ENCODE results near the gene COL1A1. TPM values are rescaled to one million over a fixed set of nuclear protein-coding genes. Genes with fewer than 3 reads are reported as not detected.

COL1A1 gene
- total RNA-seq, 1 donor from 2014 or later = 15.3 TPM

DNA sequence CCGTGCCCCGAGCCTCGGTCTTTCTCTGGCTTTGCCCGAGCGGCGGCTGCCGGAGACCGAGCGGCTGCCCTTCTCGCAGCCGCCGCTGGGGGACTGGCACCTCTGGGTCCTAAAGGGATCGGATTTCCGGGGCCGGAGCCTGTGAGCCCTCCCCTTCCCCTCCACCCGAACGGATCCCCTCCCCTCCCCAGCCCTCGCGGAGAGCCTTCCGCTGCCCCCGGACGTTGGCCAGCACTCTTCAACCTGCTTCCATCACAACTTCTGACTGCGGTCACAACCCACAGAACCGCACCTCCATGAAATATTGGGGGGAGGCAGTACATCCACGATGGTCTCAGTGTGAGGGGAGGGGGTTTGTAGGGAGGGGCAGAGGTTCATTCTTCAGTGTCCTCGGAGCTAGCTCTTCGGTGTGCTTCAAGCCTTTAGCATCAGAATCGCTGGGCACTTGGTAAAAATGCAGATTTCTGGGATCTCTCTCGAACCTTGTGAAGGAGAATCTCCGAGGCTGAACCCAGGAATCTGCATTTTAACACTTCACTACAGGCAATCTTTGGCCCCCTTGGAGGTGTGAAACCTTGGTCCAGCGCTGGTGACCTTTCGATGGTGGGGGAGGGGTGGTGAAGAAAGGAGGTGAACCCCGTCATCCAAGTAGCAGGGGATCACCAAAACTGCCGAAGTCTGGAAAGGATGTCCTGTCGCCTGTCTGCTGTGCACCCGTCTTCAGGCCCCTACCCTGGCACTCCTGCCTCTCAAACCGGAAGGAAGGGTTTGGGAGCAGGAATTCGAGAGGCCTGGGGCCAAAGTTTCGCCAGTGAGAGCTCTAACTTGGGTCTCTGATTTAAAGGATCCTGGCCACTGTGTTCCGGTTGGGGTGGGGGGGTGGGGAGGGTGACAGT lies 50.1 kb downstream of the COL1A1 start:
- Histone ChIP-seq H3K27me3 (ENCODE audit: control insufficient read depth, insufficient read depth, low read length) (no peaks in the 10 kb centered on the region), H3K36me3 (ENCODE audit: control insufficient read depth, insufficient read depth, low read length) (no peaks in the 10 kb centered on the region), H3K4me3 (ENCODE audit: low read depth, low read length) (peak overlapping the region; percentile 70)
- DNase-seq (ENCODE audit: low read depth) (peak; percentile 67), FAIRE-seq (no peak)
- TF ChIP-seq, protein P1, sequence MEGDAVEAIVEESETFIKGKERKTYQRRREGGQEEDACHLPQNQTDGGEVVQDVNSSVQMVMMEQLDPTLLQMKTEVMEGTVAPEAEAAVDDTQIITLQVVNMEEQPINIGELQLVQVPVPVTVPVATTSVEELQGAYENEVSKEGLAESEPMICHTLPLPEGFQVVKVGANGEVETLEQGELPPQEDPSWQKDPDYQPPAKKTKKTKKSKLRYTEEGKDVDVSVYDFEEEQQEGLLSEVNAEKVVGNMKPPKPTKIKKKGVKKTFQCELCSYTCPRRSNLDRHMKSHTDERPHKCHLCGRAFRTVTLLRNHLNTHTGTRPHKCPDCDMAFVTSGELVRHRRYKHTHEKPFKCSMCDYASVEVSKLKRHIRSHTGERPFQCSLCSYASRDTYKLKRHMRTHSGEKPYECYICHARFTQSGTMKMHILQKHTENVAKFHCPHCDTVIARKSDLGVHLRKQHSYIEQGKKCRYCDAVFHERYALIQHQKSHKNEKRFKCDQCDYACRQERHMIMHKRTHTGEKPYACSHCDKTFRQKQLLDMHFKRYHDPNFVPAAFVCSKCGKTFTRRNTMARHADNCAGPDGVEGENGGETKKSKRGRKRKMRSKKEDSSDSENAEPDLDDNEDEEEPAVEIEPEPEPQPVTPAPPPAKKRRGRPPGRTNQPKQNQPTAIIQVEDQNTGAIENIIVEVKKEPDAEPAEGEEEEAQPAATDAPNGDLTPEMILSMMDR (IDR thresholded peaks at IDR 0.05; ENCODE audit: insufficient read depth, low read length, severe bottlenecking) = peak; percentile 77

DNA sequence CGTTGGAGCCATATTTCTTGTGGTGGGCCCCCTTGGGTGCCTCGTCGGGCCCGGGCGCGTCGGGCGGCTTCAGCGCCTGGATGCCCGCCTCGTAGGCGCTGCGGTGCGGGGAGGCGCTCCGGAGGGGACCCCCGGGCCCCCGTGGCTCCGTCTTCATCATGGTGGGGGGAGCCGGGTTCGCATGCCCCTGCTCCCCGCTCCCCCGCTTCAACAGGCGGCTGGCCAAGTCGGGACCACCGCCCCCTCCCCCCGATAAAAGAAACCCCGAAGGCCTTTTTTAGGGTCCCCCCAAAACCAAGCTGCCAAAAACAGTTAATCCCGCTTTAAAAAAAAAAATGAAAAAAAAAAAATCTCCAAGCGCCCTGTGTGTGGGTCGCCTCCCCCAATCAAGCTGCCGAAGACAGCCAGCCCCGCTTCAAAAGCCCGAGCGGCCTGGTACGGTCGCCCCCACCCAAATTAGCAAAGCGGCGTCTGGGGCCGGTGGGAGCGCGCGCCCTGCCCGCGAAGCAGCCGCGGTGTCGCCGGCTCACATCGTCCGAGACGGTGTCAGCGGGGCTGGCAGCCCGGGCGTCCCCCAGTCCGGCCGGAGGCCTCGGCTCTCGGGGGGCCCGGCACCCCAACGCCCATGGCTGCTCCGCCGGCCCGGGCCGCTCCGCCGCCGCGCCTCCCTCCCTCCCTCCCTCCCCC lies 50.9 kb downstream of the COL1A1 start, which contains the start of gene PPP1R9B:
PPP1R9B (minus strand) TSS at position 324 of the 687 bp plus-strand sequence; CDS start at position 160, 164 bp downstream.
- Histone ChIP-seq H3K36me3 (ENCODE audit: control insufficient read depth, insufficient read depth, low read length) (no peaks in the 10 kb centered on the region), H3K27me3 (ENCODE audit: control insufficient read depth, insufficient read depth, low read length) (no peaks in the 10 kb centered on the region), H3K4me3 (ENCODE audit: low read depth, low read length) (peak within 1 kb of the TSS; percentile 70)
- TF ChIP-seq, protein P1 (IDR thresholded peaks at IDR 0.05; ENCODE audit: insufficient read depth, low read length, severe bottlenecking) = no peak
- FAIRE-seq (no peak), DNase-seq (ENCODE audit: low read depth) (no peak)

DNA sequence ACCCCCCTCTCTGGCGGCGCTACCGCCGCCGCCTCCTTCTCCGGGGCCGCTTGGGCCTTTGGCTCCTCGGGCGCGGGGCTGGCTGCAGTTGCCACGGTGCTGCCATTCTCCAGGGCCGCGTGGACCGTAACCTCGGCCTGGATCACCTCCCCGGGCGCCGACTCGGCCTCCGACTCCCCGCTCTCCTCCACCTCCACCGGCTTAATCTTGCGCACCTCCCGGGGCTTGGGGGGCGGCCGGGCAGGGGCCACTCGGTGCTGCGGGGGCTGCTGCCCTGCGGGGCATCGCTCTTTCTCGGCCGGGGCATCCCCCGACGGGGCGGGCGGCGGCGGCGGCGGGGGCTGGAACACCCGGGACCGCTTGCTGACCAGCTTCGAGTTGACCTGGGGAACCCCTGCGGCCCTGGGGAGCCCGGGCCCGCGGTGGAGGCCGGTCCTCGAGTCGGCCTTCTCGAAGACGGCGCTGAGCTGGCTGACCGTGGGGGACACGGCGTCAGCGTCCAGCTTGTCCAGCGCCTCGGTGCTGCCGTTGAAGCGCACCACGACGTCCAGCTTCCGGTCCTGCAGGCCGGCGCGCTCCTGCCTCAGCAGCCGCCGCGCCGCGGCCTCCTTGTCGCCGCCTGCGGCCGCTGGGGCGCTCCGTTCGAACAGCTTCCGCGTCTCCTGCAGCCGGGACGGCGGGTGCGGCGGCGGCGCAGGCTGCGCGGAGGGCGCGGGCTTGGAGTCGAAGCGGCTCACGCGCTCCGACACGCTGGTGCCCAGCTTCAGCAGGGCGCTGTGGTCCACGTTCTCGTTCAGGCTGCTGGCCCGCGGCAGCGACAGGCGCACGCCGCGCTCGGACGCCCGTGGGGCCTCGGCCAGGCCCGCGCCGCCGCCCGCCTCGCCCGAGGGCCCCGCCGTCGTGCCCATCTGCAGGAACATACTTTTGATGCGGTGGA lies 51.7 kb downstream of the COL1A1 start:
- H3K36me3 ChIP-seq (ENCODE audit: control insufficient read depth, insufficient read depth, low read length) = no peaks in the 10 kb centered on the region
- TF ChIP-seq, protein P1 (IDR thresholded peaks at IDR 0.05; ENCODE audit: insufficient read depth, low read length, severe bottlenecking) = no peak
- no peaks in the 10 kb centered on the region for H3K27me3 ChIP-seq (ENCODE audit: control insufficient read depth, insufficient read depth, low read length)
- no peak for FAIRE-seq
- H3K4me3 ChIP-seq (ENCODE audit: low read depth, low read length) = peak overlapping the region; percentile 70
- DNase-seq (ENCODE audit: low read depth) = peak; percentile 36

DNA sequence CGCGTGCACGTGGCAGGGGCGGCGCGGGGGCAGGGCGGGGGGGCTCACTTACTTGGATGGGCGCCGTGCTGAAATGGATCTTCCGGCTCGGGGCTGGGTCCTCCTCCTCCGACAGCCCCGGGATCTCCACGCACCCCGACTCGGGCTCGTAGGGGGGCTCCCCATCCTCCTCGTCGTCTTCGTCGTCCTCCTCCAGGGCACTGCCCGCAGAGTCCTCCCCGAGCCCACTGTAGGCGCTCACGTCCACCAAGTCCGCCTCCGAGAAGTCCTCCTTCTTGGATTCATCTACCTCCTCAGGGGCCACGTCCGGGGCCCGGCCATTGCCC lies 52.4 kb downstream of the COL1A1 start:
- peaks cover 5% of the 10 kb centered on the region for H3K36me3 ChIP-seq (ENCODE audit: control insufficient read depth, insufficient read depth, low read length)
- DNase-seq (ENCODE audit: low read depth) = no peak
- FAIRE-seq = no peak
- peak overlapping the region; percentile 70 for H3K4me3 ChIP-seq (ENCODE audit: low read depth, low read length)
- TF ChIP-seq, protein P1 (IDR thresholded peaks at IDR 0.05; ENCODE audit: insufficient read depth, low read length, severe bottlenecking) = no peak
- no peaks in the 10 kb centered on the region for H3K27me3 ChIP-seq (ENCODE audit: control insufficient read depth, insufficient read depth, low read length)

DNA sequence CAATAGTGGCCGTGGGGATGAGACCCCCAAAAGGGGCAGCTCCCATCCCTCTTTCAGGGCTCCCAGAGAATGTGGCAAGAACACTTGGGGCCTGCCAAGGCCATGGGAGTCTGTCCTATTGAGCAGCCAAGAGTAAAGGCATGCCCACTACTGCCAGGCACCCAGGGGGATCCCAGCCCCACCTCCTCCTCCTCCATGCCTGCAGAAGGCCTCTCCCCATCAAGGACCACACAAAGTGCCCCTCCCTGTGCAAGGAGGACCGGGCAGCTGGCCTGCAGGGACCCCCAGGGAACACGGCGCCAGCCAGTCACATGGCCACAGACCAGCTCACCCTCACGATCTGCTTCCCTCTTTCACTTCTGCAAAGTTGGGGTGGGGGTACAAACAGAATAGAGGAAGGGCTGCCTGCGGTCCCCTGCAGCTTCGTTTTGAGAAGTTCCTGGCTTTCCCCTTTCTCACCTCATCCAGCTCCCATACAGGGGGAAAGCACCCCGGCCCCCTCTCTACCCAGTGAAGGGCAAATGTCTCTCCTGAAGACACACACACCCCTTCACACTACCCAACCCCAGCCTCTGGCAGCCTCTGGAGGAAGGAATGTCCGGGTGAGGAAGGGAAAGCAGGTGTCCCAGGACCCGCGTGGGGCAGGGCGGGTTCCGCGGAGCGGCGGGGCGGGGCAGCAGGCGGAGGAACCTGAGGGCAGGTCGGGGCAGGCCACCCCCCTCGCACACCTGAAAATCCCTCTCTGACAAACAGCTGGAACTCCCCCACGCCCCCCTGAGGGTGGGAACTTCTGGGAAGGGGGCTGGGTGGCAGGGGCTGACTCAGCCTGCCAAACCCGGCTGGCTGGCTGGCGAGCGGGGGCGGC lies 53.0 kb downstream of the COL1A1 start:
- peak; percentile 84 for DNase-seq (ENCODE audit: low read depth)
- Histone ChIP-seq H3K36me3 (ENCODE audit: control insufficient read depth, insufficient read depth, low read length) (peaks cover 8% of the 10 kb centered on the region), H3K4me3 (ENCODE audit: low read depth, low read length) (peak overlapping the region; percentile 70), H3K27me3 (ENCODE audit: control insufficient read depth, insufficient read depth, low read length) (no peaks in the 10 kb centered on the region)
- FAIRE-seq = no peak
- TF ChIP-seq, protein P1 (IDR thresholded peaks at IDR 0.05; ENCODE audit: insufficient read depth, low read length, severe bottlenecking) = peak; percentile 64

All from bronchial epithelial cell (primary cell).